Epithelial cell of esophagus (primary cell): ENCODE results near the gene FAAP20.
A peak's percentile ranks its signal among the peaks of the same experiment; 100 is the strongest.

Source experiments
- DNase-seq: peaks from one replicate; pipeline ENCODE4 v3.0.0; 2010; ENCODE audit warnings: low read depth
- H3K4me3 ChIP-seq: 2 replicates; pipeline ENCODE4 v1.5.1; 2011; ENCODE audit warnings: mild to moderate bottlenecking, low read length, control low read depth
- CTCF ChIP-seq: IDR thresholded peaks from 2 replicates; pipeline ENCODE4 v1.5.1; 2011; ENCODE audit warnings: low read depth, mild to moderate bottlenecking, low read length, control low read depth, inconsistent platforms; ENCODE audit not compliant: insufficient read depth; ENCODE audit errors: missing control alignments

FAAP20 gene

GRCh38 chr1:2175681-2176454, 18.7 kb downstream of the FAAP20 start:
- no peak for DNase-seq
- TF ChIP-seq CTCF, result no peak
- H3K4me3 ChIP-seq, result no peak overlapping the region

GRCh38 chr1:2175055-2175414, 19.5 kb downstream of the FAAP20 start:
- no peak for TF ChIP-seq CTCF
- no peak overlapping the region for H3K4me3 ChIP-seq
- no peak for DNase-seq

- no peak overlapping the region for H3K4me3 ChIP-seq
These were observed 20.1 kb downstream of the FAAP20 start for GRCh38 chr1:2174348-2175054.

GRCh38 chr1:2173546-2174347, 20.8 kb downstream of the FAAP20 start:
- no peak for TF ChIP-seq CTCF
- H3K4me3 ChIP-seq, result no peak overlapping the region
- DNase-seq, result no peak

More at GRCh38 chr1:2174348-2175054, 20.1 kb downstream of the FAAP20 start:
- TF ChIP-seq CTCF, result peak; percentile 87
- DNase-seq, result peak; percentile 72

GRCh38 chr1:2172551-2173146, 21.9 kb downstream of the FAAP20 start:
- no peak for DNase-seq
- no peak for TF ChIP-seq CTCF
- no peak overlapping the region for H3K4me3 ChIP-seq

GRCh38 chr1:2172012-2172411, 22.6 kb downstream of the FAAP20 start:
- DNase-seq, result no peak
- no peak overlapping the region for H3K4me3 ChIP-seq
- no peak for TF ChIP-seq CTCF
